GOT3 (cell line): ENCODE measurements around the gene INPP4B.

Source experiments
- DNase-seq: peaks from one replicate; lab custom pipeline; 2025; ENCODE audit warnings: mixed read lengths; lab: John Stamatoyannopoulos, UW

Gene INPP4B

GRCh38 chr4:142846108-142846728, at the start of gene INPP4B:
Gene INPP4B (minus strand): TSS chr4:142846301.
- DNase-seq = no peak

GRCh38 chr4:142893012-142893411, 46.9 kb upstream of the INPP4B start:
- DNase-seq = no peak

- DNase-seq = no peak
Measured at GRCh38 chr4:142886566-142886965, 40.5 kb upstream of the INPP4B start.

- no peak for DNase-seq
Measured at GRCh38 chr4:142883040-142883832, 37.1 kb upstream of the INPP4B start.

- no peak for DNase-seq
Measured at GRCh38 chr4:142882159-142882558, 36.1 kb upstream of the INPP4B start.

GRCh38 chr4:142881331-142881730, 35.2 kb upstream of the INPP4B start:
- DNase-seq = no peak

- DNase-seq = no peak
Measured at GRCh38 chr4:142875117-142875516, 29.0 kb upstream of the INPP4B start.

GRCh38 chr4:142874684-142875083, 28.6 kb upstream of the INPP4B start:
- DNase-seq = no peak

- no peak for DNase-seq
Measured at GRCh38 chr4:142866685-142867084, 20.6 kb upstream of the INPP4B start.

- no peak for DNase-seq
Measured at GRCh38 chr4:142861351-142861750, 15.2 kb upstream of the INPP4B start.

- no peak for DNase-seq
Measured at GRCh38 chr4:142858965-142859364, 12.9 kb upstream of the INPP4B start.

- DNase-seq = no peak
Measured at GRCh38 chr4:142858446-142858845, 12.3 kb upstream of the INPP4B start.

GRCh38 chr4:142856576-142856975, 10.5 kb upstream of the INPP4B start:
- no peak for DNase-seq

- DNase-seq = no peak
Measured at GRCh38 chr4:142850478-142850877, 4.4 kb upstream of the INPP4B start.

- no peak for DNase-seq
Measured at GRCh38 chr4:142846729-142847596, 862 bp upstream of the INPP4B start.

GRCh38 chr4:142845293-142846107, 601 bp downstream of the INPP4B start:
- DNase-seq = no peak

GRCh38 chr4:142844782-142845181, 1.3 kb downstream of the INPP4B start:
- no peak for DNase-seq

GRCh38 chr4:142840516-142841123, 5.5 kb downstream of the INPP4B start:
- no peak for DNase-seq

GRCh38 chr4:142838778-142839177, 7.3 kb downstream of the INPP4B start:
- DNase-seq = no peak

GRCh38 chr4:142832022-142832421, 14.1 kb downstream of the INPP4B start:
- no peak for DNase-seq

- no peak for DNase-seq
Measured at GRCh38 chr4:142826503-142827241, 19.4 kb downstream of the INPP4B start.
